GM21786 (cell line): ENCODE results near the gene P2RY8.
"Not testable (repeated sequence)": the region's sequence is repeated elsewhere in the genome, so short reads cannot be mapped to it uniquely, and the experiment has no call there.

ENCODE experiments used
- ATAC-seq: cut with Tn5 transposase; IDR thresholded peaks from one replicate; pipeline ENCODE4 v1.9.1; 2021; ENCODE audit not compliant: unreplicated experiment

Gene P2RY8

DNA sequence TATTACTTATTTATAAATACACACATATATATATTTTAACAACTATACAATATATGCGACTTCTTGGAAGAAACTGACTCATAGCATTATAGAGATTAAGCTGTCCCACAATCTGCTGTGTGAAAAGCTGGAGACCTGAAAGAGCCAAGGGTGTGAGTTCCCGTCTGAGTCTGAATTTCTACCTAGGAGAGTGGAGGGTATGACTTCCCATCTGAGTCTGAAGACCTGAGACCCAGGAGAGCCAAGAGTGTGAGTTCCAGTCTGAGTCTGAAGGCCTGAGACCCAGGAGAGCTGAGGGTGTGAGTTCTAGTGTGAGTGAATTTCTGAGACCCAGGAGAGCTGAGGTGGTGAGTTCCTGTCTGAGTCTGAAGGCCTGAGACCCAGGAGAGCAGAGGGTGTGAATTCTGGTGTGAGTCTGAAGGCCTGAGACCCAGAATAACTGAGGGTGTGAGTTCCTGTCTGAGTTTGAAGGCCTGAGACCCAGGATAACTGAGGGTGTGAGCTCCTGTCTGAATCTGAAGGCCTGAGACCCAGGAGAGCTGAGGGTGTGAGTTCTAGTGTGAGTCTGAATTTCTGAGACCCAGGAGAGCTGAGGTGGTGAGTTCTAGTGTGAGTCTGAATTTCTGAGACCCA, 8.9 kb upstream of the P2RY8 start:
- no peak for ATAC-seq

DNA sequence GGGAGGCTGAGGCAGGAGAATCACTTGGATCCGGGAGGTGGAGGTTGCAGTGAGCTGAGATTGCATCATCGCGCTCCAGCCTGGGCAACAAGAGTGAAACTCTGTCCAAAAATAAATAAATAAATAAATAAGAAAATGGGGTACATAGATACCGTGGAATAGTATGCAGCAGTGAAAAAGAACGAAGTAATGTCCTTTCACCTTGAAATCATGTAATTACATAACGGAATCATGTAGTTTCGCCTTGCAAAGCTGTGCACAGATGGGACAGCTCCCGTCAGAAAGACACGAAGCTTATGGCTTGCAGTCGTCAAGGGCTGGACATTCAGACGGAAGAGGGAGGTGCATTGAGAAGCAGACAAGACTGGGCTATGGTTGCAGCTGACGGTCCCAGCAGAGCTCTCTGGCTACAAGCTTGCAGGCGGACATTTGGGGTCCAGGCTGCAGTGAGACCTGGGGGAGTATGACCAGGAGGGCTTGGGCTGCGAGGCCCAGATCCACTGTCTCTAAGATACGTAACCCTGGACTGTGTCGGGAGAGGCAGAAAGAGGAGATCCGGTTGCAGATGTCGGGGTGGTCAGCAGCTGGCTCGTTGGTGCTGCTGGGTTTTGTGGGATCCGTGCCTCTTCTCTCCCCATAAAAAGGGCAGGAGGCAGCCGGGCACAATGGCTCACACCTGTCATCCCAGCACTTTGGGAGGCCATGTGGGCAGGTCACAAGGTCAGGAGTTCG, 6.2 kb upstream of the P2RY8 start:
- no peak for ATAC-seq

DNA sequence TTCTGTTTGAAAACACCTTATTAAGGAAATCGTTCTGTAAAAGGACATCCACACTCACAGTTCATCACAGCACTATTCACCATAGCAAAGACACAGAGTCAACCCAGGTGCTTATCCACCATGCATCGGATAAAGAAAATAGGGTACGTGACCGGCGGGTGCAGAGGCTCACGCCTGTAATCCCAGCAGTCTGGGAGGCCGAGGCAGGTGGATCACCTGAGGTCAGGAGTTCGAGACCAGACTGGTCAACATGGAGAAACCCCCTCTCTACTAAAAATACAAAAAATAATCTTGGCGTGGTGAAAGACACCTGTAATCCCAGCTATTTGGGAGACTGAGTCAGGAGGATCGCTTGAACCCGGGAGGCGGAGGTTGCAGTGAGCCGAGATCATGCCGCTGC, 2.2 kb upstream of the P2RY8 start:
- ATAC-seq: not testable (repeated sequence)

DNA sequence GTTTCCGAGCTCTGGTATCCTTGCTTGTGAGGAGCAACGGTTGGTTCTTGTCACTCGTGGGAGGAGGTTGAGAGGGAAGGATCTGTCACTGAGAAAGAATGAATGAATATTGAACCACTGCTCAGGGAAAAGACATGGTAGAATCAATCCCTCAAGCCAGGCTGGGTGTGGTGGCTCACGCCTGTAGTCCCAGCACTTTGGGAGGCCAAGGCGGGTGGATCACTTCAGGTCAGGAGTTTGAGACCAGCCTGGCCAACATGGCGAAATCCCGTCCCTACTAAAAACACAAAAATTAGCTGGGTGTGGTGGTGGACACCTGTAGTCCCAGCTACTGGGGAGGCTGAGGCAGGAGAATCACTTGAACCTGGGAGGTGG, 718 bp upstream of the P2RY8 start:
- not testable (repeated sequence) for ATAC-seq

DNA sequence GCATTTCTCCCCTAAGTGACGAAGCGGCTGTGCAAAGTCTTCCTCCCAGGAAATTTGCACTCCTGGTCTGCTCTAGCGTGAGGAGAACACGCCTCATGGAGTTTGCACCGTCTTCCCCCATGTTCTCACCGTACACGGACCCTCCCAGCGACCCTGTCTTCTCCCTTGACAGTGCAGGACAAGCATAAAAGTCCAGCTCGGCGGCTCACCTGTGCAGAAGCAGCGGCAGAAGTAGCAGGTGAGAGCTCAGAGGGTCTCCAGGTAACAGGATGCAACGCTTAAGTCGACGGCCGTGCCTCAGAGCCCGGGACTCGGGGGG, 314 bp downstream of the P2RY8 start:
- ATAC-seq: no peak

DNA sequence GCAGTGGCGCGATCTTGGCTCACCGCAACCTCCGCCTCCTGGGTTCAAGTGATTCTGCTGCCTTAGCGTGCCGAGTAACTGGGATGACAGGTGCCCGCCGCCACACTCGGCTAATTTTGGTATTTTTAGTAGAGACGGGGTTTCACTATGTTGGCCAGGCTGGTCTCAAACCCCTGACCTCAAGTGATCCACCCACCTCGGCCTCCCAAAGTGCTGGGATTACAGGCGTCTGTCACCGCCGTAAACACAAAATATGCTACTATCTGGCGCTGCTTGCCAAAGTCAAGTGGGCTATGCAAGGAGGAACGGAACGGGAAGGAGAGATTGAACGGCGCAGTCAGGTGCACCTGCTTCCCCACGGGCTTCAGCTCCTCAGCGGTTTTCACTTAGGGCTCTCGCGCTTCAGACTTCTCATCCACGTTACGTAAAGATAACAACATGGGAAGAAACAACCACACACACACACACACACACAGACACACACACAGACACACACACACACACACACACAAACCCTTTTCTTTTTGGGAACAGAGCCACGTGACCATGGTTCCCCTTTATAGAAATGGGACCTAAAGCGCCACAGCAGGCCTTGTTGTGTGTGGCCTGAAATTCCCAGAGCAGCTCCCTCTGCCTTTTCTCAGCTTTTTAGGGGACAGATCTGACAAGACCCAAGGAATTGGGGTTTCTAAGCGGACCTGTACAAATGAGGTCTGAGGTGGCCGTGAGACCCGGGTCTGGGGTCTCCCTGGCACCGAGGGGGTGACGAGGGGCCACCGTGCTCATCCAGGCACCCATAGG, 1.5 kb downstream of the P2RY8 start:
- ATAC-seq: peak; percentile 26

DNA sequence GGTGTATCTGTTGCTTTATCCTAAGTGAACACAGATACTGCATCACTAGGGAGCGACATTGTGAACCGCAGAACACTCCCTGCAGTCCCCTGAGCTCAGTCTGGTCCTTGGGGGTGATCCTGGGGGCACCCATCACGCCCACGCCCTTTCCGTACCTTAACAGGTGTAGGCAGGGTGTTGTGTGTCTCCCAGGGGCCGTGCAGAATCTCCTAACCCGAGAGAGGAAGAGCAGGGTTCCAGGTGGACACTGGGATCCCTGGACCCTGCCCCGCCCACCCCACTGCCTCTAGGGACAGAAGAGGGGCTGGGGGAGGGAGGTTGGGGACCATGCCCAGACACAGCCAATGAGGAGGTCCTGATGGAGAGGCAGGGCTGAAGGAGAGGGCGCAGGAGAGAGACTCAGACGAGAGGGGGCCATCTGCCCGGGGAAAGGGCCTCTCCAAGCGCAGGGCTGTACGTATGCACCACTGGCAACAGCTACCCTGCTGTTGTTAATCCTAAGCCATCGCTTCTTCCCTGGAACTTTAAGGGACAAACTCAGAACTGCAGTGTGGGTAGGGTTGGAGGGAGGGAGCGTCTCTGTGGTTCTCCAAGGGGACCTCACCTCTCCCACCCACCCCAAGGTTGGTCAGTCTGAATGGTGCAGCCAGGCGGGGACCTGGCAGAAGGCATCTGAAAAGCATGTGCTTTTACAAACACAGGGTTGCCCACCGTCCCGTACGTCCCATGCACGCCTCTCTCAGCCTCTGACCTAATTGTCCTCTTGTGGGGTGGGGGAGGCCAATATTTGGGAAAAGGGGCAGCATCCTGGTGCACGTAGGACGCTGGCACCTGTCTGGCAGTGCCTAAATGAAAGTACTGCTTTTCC, 2.5 kb downstream of the P2RY8 start:
- peak; percentile 32 for ATAC-seq

DNA sequence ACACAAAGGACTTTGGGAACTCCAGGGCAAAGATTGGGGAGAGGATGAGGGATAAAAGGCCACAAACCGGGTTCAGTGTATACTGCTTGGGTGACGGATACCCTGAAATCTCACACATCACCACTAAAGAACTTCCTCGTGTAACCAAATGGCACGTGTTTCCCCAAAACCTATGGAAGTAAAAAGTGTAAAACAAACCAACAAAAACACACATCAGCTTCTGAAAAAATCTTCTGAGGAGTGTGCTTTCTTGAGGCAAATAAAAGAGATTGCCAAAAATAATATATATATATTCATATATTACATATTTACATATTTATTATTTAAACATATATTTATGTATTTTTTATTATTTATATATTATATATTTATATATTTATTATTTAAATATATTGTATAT, 3.9 kb downstream of the P2RY8 start:
- no peak for ATAC-seq

DNA sequence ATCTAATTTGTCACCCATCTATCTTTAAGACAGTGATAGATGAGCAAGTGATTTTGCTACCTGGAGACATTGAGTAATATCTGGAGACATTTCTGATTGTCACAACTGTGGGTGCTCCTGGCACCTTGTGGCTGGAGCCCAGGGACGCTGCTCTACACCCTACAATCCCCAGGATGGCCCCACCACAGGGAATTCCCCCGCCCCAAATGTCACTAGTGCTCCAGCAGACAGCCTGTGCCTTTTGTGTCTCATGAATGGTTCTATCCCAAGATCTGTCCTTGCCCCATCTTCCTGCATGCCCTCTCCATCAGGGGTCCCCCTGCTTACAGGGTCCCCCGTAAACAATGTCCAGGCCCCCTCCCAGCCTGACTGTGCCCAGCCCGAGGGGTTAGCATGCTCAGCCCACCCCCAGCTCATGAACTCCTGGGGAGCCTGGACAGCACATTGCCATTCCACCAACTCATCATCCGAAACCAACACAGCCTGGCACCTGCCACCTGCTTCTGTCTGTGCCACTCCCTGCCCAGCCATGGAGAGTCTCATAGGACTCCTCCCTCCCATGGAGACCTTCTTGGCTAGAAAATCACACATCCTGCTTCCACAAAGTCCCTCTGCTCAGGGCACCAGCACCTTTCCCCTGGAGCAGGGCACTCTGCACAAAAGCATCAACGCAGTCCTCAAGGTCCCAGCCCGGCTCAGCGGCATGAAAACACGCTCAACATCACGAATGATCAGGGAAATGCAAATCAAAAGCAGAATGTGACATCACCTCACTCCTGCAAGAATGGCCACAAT, 5.7 kb downstream of the P2RY8 start:
- ATAC-seq: no peak

DNA sequence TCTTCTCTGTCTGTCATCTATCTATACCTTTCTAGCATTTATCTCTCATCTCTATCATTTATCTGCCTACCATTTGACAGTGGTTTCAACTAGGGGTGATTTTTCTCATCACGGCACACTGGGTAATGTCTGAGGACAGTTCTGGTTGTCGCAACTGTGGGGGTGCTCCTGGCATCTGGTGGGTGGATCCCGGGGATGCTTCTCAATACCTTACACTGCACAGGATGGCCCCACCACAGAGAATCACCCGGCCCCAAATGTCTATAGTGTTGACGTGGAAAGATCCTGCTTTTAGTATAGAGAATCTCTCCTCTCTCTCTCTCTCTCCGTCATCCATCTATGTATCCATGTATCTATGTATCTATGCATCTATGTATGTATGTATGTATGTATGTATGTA, 7.2 kb downstream of the P2RY8 start:
- no peak for ATAC-seq

DNA sequence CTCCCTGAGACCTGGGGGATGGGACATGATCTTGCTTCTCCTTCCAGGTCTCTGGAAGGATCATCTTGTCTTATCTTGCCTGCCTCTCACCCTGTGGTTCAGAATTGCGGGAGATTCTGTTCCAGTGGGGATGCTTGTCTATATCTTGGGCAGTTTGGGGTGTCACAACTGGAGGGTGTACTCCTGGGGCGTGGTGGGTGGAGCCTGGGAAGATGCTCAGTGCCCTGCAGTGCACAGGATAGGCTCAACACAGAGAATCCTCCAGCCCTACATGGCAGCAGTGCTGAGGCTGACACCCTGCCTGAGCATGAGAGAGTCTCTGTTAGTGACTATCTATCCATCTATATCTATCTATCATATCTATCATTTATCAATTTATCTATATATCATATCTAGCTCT, 7.7 kb downstream of the P2RY8 start:
- ATAC-seq: no peak

DNA sequence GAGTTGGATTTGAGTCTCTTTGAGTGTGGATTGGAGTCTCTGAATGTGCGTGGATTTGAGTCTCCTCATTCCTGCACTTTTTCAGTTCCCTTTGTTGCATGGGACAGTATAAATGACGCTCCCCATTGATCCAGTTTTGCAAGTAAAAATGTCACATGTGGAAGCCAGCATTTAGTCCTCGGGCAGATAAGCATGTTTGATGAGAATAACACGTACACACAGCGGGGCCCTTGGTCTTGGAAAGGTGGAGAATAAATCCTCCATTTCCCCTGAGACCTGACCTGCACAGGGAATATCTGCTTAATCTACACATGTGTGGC, 8.1 kb downstream of the P2RY8 start:
- ATAC-seq: no peak

DNA sequence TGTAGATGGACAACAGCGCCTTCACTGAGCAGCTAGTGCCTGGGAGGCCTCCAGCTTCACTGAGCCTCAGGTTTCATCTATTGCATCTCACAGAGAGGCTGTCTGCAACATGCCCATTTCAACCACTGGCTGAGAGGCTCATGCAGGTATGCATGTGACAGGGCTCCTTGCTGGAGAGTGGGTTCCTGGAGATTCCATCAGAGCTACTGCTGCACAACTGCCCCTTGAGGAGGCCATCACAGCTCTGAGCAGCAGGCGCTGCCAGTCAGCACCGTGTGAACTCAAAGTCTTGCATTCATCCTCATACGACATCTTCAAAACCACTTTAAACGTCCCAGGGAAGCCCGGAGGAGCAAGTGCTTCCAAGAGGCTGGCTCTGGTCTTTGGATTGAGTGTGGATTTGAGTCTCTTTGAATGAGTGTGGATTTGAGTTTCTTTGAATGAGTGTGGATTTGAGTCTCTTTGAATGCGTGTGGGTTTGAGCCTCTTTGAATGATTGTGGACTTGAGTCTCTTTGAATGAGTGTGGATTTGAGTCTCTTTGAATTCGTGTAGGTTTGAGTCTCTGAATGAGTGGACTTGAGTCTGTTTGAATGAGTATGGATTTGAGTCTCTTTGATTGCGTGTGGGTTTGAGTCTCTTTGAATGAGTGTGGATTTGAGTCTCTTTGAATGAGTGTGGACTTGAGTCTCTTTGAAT, 8.7 kb downstream of the P2RY8 start:
- ATAC-seq: no peak

DNA sequence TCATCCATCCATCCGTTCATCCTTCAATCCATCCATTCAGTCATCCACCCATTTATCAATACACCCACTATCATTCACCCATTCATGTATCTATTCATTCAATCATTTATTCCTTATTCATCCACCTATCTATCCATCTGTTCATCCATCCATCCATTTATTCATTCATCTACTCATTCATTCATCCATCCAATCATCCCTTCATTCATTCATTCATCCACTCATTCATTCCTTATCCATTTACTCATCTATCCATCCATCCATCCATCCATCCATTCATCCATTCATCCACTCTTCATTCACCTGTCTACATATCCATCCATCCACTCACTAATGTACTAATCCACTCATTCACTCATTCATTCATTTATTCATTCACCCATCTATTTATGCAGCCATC, 9.5 kb downstream of the P2RY8 start:
- ATAC-seq: no peak

DNA sequence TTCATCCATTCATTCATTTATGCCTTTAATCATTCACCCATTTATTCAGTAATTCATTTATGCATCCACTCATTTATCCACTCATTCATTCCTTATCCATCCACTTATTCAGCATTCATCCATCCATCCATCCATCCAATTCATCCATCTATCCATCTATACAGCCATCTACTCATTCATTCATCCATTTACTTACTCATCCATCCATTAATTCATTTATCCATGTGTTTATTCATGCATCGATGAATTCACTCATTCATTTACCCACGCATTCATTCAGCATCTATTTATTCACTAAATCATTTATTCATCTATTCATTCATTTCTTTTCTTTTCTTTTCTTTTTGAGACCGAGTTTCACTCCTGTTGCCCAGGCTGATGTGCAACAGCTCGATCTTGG, 10.4 kb downstream of the P2RY8 start:
- ATAC-seq: no peak

DNA sequence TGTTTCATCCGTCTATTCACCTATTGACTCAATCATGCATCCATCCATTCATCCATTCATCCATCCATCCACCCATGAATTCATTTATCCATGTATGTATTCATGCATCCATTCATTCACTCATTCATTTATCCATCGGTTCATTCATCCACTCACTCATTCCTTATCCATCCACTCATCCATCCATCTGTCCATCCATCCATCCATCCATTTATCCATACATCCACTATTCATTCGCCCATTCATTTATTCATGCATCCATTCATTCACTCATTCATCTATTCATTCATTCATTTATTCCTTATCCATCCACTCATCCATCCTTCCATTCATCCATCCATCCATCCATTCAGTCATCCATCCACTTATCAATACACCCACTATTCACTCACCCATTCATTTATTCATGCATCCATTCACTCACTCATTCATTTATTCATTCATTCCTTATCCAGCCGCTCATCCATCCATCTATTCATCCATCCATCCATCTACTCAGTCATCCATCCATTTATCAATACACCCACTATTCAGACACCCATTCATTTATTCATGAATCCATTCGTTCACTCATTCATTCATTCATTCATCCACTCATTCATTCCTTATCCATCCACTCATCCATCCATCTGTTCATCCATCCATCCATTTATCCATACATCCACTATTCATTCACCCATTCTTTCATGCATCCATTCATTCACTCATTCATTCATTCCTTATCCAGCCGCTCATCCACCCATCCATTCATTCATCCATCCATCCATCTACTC, 11.2 kb downstream of the P2RY8 start:
- ATAC-seq: no peak

DNA sequence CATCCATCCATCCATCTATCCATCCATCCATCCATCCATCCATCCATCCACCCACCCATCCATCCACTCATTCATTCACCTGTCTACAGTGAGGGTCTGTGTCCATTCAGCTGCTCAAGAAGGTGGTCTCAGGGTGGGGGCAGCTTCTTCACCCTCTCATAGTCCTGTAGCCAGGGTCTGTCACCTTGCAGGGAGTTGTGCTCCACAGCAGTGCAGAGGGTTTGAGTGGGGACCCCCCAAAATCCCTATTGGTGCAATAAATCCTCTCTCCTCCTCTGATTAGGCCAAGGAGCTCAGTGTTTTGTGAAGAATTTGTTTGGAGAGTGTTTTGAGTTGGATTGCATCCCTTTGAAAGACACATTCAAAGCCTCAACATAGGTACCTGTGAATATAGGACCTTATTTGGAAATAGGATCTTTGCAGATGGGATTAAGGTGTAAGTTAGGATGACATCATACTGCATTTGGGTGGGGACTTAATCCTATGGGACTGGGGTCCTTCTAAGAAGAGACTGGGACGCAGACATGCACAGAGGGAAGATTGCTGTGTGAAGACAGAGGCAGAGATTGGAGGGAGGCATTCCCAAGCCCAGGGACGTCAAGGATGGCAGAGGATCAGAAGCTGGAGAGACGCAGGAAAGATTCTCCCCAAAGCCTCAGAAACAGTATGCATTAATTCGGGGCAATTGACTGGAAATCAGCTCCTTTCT, 12.0 kb downstream of the P2RY8 start:
- no peak for ATAC-seq

DNA sequence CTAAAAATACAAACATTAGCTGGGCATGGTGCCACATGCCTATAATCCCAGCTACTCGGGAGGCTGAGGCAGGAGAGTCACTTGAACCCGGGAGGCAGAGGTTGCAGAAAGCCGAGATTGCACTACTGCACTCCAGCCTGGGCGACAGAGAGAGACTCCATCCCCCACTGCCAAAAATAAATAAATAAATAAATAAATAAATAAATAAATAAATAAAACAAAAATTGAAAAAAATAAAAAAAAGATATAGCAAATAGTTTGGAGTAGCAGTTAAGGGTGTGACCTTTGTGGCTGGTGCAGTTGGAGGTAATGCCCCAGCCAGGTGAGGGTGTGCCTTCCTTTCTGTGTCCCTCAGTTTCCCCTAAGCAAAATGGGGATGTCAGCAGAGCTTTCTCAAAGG, 14.1 kb downstream of the P2RY8 start:
- not testable (repeated sequence) for ATAC-seq

DNA sequence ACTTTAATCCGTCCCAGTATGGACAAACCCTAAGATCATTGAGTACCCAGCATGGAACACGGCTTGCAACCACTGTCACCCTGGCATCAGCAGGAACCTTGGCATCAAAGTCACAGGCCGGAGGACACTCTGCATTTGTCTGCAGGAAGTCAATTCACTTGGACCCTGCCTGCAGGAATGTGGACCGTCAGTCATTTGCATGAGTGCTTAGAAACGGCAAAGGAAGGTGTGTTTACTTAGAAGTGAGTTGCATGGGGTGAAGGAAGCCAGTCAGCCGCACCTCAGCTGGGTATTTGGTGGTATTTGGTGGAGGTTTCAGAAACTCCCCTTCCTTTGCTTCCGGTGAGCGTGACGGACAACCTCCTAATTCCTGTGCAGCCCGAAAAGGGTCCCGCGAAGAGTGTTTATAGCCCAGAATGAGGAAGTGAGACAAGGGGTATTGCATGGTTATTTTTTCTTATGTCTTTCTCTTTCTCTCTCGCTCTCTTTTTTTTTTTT, 15.5 kb downstream of the P2RY8 start:
- peak; percentile 90 for ATAC-seq
